SKM-1 (cell line): ENCODE measurements around the gene SCO2.
A peak's percentile ranks its signal among the peaks of the same experiment; 100 is the strongest.

Source experiments
- DNase-seq: peaks from one replicate; lab custom pipeline; 2025; ENCODE audit not compliant: unreplicated experiment; lab: John Stamatoyannopoulos, UW

SCO2 gene, protein sequence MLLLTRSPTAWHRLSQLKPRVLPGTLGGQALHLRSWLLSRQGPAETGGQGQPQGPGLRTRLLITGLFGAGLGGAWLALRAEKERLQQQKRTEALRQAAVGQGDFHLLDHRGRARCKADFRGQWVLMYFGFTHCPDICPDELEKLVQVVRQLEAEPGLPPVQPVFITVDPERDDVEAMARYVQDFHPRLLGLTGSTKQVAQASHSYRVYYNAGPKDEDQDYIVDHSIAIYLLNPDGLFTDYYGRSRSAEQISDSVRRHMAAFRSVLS

GRCh38 chr22:50525104-50525857 is at the start of gene SCO2:
Gene SCO2 (minus strand): TSS chr22:50525598. CDS start chr22:50524411, 1,187 bp downstream.
- peak; percentile 92 for DNase-seq

DNA sequence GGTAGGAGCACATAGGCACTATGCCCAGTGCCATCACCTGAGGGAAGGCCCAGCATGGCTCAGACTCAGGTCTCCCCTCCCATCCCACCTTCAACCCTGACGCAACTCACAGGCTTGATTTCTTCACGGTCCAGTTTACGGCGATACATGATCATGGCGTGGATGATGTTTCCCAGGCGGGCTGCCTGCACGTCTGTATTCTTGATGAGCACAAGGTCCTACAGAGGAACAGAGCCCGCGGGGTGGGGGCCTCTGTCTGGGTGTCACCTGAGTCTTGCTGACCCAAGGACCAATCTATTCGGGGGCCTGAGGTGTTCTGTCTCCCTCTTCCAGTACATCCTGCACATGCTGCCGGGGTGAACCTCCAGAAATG is 49.0 kb upstream of the SCO2 start:
- no peak for DNase-seq

GRCh38 chr22:50573491-50574382 is 48.3 kb upstream of the SCO2 start:
- no peak for DNase-seq

DNA sequence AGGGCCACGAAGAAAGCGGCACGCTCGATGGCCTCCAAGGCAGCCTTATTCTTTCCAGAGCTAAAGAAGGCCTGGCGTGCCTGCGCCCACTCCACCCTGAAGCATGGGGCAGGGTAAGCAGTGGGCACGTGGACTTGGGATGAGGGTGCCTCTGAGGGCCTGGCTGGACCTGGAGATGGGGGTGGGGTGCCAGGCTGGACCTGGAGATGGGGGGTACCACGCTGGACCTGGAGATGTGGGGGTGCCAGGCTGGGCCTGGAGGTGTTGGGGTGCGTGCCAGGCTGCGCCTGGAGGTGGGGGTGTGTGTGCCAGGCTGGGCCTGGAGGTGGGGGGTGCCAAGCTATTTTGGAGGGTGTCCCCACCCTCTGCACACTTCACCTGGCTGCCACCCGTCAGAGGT is 47.6 kb upstream of the SCO2 start:
- no peak for DNase-seq

DNA sequence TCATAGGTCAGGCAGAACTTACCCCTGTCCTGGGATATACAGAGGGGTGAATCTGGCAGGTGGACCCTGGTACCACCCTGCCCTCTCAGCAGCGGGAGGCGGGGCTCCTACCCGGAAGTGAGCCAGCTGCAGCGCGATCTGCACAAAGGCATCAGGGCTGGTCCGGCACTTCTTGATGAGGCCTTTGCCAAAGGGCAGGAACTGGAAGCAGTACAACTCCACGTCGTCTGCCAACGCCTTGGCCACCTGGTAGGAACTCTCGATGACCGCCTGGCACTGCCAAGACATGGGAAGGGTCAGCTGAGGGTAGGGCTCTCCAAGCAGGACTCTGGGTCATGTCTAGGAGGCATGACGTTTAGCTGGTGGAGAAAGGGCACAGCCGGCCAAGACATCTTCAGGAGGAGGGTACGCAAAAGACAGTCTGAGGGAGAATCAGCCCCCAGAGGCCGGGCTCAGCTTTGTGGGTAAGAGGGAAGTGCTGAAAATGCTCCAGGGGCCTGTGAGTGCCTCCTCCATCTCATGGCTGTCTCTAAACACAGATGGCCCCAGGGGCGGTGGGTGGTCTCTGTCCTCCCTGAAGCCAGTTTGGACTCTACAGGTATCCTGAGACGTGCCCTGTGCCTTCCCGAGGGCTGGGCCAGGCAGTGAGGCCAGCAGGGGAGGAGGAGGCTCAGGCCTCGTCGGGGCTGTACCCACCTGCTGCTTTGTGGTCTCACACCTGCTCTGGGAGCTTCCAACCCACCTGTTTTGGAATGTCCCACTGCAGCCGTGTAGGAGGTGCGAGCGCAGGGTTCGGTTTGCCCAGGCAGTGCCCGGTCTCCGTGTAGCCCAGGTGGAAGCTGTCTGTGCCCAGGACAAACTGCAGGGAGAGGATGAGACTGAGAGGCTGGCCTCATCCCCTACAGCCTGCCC is 46.1 kb upstream of the SCO2 start:
- no peak for DNase-seq

DNA sequence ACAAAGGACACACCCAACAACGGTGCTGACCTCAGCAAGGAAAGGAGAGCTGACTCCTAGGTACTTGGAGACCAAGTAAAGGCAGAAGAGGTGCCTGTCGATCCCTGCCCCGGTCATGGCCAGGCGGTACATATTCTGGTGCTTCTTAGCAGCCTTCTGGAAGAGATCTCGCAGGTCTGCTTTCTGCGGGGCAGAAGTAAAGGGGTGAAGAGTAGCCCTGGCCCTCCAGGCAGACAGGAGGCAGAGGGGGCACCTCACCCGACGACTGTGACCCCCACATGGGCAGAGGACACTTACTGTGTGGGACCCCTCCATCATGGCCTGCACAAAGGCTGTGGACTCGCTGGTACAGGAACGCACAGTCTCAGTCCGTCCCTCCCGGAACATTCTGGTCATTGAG is 45.5 kb upstream of the SCO2 start:
- DNase-seq: no peak

DNA sequence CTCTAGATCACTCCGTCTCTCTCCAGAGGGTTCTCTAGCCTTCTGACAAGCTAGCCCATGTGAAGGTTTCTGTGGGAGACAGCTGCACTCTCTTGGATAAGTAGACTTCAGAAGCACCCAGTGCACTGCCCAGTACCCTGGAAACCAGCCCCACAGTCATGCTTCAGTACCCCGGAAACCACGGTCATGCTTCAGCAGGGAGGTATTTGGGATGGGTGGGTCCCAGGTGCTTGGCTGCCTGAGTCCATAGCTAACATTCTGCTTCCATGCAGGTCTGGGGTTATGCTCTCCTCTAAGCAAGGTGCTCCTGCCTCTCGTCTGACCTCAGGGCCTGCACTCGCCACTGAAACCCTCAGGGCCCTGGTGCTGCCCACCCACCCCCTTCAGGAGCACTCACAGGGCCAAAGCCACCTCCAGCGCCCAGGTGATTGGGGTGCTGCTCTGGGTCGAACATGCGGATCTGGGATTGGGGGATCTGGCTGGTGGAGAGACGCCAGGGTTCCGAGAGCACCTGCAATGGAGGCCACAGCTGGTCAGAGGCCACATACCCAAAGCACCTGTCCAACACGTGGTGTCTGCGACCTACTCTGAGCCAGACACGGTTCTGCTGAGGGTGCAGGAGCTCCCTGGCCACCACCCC is 44.6 kb upstream of the SCO2 start:
- DNase-seq: no peak

- DNase-seq: no peak
Measured at GRCh38 chr22:50569041-50569459, 43.7 kb upstream of the SCO2 start.

DNA sequence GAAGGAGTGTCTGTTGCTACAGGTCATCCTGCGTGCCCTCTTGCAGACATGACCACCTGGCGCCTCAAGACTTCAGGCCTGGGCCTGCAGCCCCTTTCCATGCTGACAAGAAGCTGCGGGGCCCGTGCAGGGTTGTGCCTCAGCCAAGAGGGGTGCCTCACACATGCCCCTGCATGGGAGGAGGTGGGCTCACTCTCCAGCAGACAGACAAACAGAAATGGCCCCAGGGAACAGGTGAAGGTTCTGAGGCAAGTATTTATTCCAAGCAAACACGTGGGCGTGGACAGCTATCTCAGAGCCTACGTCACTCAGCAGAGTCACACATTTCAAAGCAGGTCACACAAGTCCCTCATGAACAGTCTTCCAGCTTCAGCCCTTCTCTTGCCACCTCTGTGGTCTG is 43.2 kb upstream of the SCO2 start:
- no peak for DNase-seq

DNA sequence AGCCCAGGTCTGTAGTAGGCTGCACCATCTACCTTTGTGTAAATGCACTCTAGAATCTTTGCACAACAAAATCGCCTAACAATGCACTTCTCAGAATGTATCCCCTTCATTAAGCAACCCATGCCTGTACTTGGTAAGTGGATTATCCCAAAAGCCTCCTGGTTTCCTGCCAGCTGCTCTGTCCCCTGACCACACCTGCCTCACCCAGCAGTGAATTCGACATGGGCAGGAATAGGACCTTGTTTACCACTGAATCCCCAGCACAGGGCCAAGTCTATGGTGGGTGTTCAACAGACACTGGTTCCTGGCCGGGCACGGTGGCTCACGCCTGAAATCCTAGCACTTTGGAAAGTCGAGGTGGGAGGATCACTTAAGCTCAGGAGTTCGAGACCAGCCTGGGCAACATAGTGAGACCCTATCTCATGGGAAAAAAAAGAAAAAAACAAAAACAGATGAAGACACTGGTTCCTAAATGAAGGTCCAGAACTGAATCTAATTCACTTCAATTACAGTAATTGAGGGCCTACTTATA is 42.4 kb upstream of the SCO2 start:
- DNase-seq: no peak

DNA sequence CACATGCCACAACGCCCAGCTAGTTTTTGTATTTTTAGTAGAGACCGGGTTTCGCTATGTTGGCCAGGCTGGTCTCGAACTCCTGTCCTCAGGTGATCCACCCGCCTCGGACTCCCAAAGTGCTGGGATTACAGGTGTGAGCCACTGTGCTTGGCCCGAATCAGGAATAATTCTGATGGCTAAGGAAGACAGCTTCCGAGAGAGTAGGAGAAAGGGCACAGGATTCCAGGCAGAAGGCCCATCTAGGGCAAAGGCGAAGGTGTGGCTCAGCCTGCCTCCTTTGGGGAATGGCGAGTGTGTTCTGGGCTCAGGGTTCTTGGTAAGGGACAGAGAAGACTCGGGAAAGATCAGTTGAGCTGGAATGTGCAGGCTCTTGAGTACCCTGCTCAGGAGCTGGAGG is 38.9 kb upstream of the SCO2 start:
- no peak for DNase-seq

- DNase-seq: no peak
Measured at GRCh38 chr22:50563413-50564160, 38.2 kb upstream of the SCO2 start.

GRCh38 chr22:50562523-50563412 is 37.4 kb upstream of the SCO2 start, which contains the start of gene SYCE3:
Gene SYCE3 (minus strand): TSS chr22:50562919. CDS start chr22:50556405, 6,514 bp downstream.
- DNase-seq: peak; percentile 97

DNA sequence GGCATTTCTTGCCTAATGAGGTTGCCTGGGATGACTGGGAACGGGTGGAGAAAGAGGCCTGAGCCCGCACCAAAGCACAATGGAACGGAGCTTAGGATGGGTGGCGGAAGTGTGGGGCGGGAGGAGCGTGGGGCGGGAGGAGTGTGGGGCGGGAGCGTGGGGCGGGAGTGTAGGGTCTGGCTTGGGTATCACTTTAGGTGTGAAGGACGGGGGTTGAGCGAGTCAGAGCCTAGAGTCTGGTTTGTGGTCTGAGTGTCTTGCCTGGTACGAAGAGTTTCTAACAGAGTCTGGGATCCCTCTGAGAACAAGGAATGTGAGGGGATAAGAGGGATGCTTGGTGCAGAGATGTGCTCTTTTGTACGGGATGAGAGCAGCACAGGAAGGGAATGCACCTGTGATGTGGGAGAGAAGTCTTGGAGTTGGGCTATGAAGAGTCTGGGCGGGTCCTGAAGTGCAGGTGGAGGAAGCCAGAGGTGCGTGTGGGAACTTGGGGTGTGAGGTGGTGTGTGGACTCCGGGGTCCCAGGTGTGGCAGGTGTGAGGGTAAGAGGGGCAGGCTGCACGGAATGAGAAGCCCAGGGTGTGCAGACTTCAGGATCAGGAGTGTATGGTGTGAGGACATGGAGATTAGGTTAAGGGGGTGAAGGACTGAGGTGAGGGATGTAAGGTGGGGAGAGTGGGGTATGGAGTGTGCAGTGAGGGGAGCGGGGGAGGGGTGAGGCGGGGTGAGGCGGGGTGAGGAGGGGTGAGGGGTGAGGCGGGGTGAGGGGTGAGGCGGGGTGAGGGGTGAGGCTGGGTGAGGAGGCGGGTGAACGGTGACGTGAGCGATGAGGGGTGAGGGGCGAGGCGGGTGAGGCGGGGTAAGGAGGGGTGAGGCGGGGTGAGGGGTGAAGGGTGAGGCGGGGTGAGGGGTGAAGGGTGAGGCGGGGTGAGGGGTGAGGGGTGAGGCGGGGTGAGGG is 36.3 kb upstream of the SCO2 start:
- DNase-seq: no peak

DNA sequence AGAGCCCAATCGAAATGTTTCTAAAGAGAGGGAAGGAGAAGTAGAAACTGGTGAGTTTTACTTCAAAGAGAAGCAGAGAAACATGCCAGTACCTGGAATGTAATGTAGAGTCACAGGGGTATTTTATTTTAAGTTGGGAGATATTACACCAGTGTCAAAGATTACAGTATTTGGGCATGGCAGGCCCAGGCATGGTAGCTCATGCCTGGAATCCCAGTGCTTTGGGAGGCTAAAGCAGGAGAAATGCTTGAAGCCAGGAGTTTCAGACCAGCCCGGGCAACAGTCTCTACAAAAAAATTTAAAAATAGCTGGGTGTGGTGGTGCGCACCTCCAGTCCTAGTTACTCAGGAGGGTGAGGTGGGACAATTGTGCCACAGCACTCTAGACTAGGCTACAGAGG is 34.6 kb upstream of the SCO2 start:
- DNase-seq: no peak

DNA sequence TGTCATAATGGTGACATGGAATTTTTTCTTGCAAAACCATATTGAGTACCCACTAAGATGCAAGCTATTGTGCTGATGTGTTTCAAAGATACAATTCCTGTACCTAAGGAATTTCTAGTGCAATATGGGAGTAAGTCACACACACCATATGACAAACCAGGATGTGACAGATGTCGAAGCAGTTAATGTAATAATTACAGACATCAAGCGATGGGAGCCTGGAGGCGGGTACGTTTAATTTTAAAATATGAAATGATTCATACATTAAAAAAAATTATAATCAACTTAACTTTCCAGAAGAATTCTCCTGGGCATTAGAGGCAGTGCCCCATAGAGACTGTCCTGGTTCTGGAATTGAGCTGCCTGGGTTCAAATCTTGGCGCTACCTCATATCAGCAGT is 31.3 kb upstream of the SCO2 start:
- no peak for DNase-seq

DNA sequence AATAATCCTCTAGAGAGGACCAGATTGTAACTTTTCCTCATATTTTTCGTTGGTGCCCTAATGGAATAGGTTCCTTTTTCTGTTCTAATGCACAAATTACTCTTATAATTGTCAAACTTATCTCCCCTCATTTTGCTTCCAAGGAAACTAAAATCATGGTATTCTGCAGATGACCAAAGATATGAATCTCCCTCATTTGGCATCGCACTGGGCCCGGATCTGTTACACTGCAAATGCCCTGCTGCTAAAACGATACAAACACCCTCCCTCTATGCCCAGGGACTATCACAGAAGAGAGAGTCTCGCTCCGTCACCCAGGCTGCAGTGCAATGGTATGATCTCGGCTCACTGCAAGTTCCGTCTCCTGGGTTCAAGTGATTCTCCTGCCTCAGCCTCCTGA is 27.9 kb upstream of the SCO2 start:
- DNase-seq: no peak
